OCI-LY7 (cell line): ENCODE measurements around the gene IFNL2.

Experiments
- EZH2phosphoT487 ChIP-seq: fragments of 200-600 bp; sonication (generic); IDR thresholded peaks from 2 replicates; pipeline ENCODE4 v1.6.1; 2018; ENCODE audit warnings: low read depth, borderline replicate concordance, mild to moderate bottlenecking, mixed run types, antibody characterized with exemption, low read length, moderate library complexity, mixed read lengths
- TF ChIP-seq, protein P1 (sequence below): fragments of 200-600 bp; sonication (generic); conservative IDR thresholded peaks from 2 replicates; pipeline ENCODE4 v1.5.1; 2014; ENCODE audit warnings: mild to moderate bottlenecking, antibody characterized with exemption, low read length, moderate library complexity, mixed read lengths

DNA sequence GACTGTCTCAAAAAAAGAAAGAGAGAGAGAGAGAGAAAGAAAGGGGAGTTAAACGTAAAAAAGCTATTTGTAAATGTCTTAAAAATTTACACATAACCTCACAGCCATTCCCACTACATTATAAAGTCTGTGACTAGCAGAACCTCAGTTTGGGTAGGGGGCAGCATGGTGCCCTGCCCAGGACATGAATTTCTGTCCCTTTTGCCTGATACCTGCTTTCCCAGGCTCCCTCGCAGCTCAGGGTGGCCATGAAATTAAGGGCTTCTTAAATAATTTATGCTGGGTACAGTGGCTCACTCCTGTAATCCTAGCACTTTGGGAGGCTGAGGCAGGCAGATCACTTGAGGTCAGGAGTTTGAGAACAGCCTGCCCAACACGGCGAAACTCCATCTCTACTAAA is 32.8 kb downstream of the IFNL2 start:
- TF ChIP-seq, protein P1, sequence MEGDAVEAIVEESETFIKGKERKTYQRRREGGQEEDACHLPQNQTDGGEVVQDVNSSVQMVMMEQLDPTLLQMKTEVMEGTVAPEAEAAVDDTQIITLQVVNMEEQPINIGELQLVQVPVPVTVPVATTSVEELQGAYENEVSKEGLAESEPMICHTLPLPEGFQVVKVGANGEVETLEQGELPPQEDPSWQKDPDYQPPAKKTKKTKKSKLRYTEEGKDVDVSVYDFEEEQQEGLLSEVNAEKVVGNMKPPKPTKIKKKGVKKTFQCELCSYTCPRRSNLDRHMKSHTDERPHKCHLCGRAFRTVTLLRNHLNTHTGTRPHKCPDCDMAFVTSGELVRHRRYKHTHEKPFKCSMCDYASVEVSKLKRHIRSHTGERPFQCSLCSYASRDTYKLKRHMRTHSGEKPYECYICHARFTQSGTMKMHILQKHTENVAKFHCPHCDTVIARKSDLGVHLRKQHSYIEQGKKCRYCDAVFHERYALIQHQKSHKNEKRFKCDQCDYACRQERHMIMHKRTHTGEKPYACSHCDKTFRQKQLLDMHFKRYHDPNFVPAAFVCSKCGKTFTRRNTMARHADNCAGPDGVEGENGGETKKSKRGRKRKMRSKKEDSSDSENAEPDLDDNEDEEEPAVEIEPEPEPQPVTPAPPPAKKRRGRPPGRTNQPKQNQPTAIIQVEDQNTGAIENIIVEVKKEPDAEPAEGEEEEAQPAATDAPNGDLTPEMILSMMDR: no peak
- TF ChIP-seq EZH2phosphoT487: no peak
